MM.1S (cell line): ENCODE data around the gene FOXD4L1.
"Not testable (repeated sequence)": the region's sequence is repeated elsewhere in the genome, so short reads cannot be mapped to it uniquely, and the experiment has no call there.

Experiments used
- DNase-seq: peaks from one replicate; pipeline ENCODE4 v3.0.0-alpha.2; 2015
- H2AFZ ChIP-seq: fragments of 300-600 bp; sonication (generic); 2 replicates; pipeline ENCODE4 v1.6.0; 2016; ENCODE audit warnings: antibody characterized with exemption, low read length
- H3F3A ChIP-seq: fragments of 300-600 bp; sonication (generic); 2 replicates; pipeline ENCODE4 v1.6.1; 2016; ENCODE audit warnings: mild to moderate bottlenecking, antibody characterized with exemption, low read length, moderate library complexity, mixed read lengths; ENCODE audit not compliant: insufficient read depth
- H3K27ac ChIP-seq: fragments of 300-600 bp; sonication (generic); 2 replicates; pipeline ENCODE4 v1.5.1; 2016; ENCODE audit warnings: mild to moderate bottlenecking, low read length
- H3K27me3 ChIP-seq: fragments of 300-600 bp; sonication (generic); replicated peaks from 2 replicates; pipeline ENCODE4 v1.6.0; 2016; ENCODE audit warnings: low read length; ENCODE audit not compliant: insufficient read depth
- H3K36me3 ChIP-seq: fragments of 300-600 bp; sonication (generic); replicated peaks from 2 replicates; pipeline ENCODE4 v1.6.1; 2016; ENCODE audit warnings: mild to moderate bottlenecking, low read length, mixed read lengths; ENCODE audit not compliant: insufficient read depth
- H3K4me1 ChIP-seq: fragments of 300-600 bp; sonication (generic); 2 replicates; pipeline ENCODE4 v1.6.1; 2016; ENCODE audit warnings: low read length, mixed read lengths
- H3K4me2 ChIP-seq: fragments of 300-600 bp; sonication (generic); 2 replicates; pipeline ENCODE4 v1.6.0; 2016; ENCODE audit warnings: low read depth, low read length
- H3K4me3 ChIP-seq: fragments of 300-600 bp; sonication (generic); 2 replicates; pipeline ENCODE4 v1.5.1; 2016; ENCODE audit warnings: low read length, mixed read lengths
- H3K79me2 ChIP-seq: fragments of 300-600 bp; sonication (generic); 2 replicates; pipeline ENCODE4 v1.6.1; 2016; ENCODE audit warnings: mixed run types, low read length, mixed read lengths
- H3K9ac ChIP-seq: fragments of 300-600 bp; sonication (generic); 2 replicates; pipeline ENCODE4 v1.6.1; 2016; ENCODE audit warnings: low read length, mixed read lengths
- H3K9me2 ChIP-seq: fragments of 300-600 bp; sonication (generic); replicated peaks from 2 replicates; pipeline ENCODE4 v1.6.1; 2016; ENCODE audit warnings: mild to moderate bottlenecking, low read length, mixed read lengths; ENCODE audit not compliant: insufficient read depth
- H3K9me3 ChIP-seq: fragments of 300-600 bp; sonication (generic); replicated peaks from 2 replicates; pipeline ENCODE4 v1.6.1; 2016; ENCODE audit warnings: mild to moderate bottlenecking, low read length, mixed read lengths; ENCODE audit not compliant: insufficient read depth
- H4K20me1 ChIP-seq: fragments of 300-600 bp; sonication (generic); 2 replicates; pipeline ENCODE4 v1.6.1; 2016; ENCODE audit warnings: mild to moderate bottlenecking, low read length, moderate library complexity, mixed read lengths; ENCODE audit not compliant: insufficient read depth

The FOXD4L1 gene

GRCh38 chr2:113498365-113498764 is at the start of gene FOXD4L1:
Gene FOXD4L1 (plus strand): TSS chr2:113498665. CDS start chr2:113499257, 592 bp downstream.
- not testable (repeated sequence) for H3K4me1 ChIP-seq, H3K9me3 ChIP-seq, H3K36me3 ChIP-seq, H2AFZ ChIP-seq, H3K4me2 ChIP-seq, H3K27me3 ChIP-seq, DNase-seq, H3F3A ChIP-seq, H3K9ac ChIP-seq, H3K27ac ChIP-seq, H3K4me3 ChIP-seq, H3K9me2 ChIP-seq, H3K79me2 ChIP-seq, H4K20me1 ChIP-seq

- not testable (repeated sequence) for H3K4me2 ChIP-seq, H2AFZ ChIP-seq, H3K36me3 ChIP-seq, H3K4me1 ChIP-seq, H3K27me3 ChIP-seq, H3F3A ChIP-seq, H3K9me3 ChIP-seq, H4K20me1 ChIP-seq, H3K27ac ChIP-seq, H3K79me2 ChIP-seq, DNase-seq, H3K4me3 ChIP-seq, H3K9ac ChIP-seq, H3K9me2 ChIP-seq
Observed at GRCh38 chr2:113465770-113466169, 32.7 kb upstream of the FOXD4L1 start.

GRCh38 chr2:113476688-113477368 is 21.6 kb upstream of the FOXD4L1 start:
- H3K9ac ChIP-seq, DNase-seq, H3K27ac ChIP-seq, H3K4me3 ChIP-seq, H4K20me1 ChIP-seq, H3K36me3 ChIP-seq, H3K4me2 ChIP-seq, H2AFZ ChIP-seq, H3K79me2 ChIP-seq, H3K4me1 ChIP-seq, H3F3A ChIP-seq, H3K9me2 ChIP-seq, H3K9me3 ChIP-seq, H3K27me3 ChIP-seq: not testable (repeated sequence)

GRCh38 chr2:113496527-113496926 is 1.9 kb upstream of the FOXD4L1 start:
- H3K9ac ChIP-seq, H3K4me2 ChIP-seq, H3K27ac ChIP-seq, H3F3A ChIP-seq, H3K4me3 ChIP-seq, H2AFZ ChIP-seq, H3K27me3 ChIP-seq, H3K79me2 ChIP-seq, H3K36me3 ChIP-seq, DNase-seq, H3K9me2 ChIP-seq, H3K9me3 ChIP-seq, H4K20me1 ChIP-seq, H3K4me1 ChIP-seq: not testable (repeated sequence)

GRCh38 chr2:113499019-113499885 is 787 bp downstream of the FOXD4L1 start:
- not testable (repeated sequence) for H3K27me3 ChIP-seq, H3F3A ChIP-seq, H2AFZ ChIP-seq, H3K9ac ChIP-seq, H3K27ac ChIP-seq, DNase-seq, H3K4me3 ChIP-seq, H3K36me3 ChIP-seq, H3K9me2 ChIP-seq, H3K79me2 ChIP-seq, H4K20me1 ChIP-seq, H3K4me2 ChIP-seq, H3K4me1 ChIP-seq, H3K9me3 ChIP-seq

GRCh38 chr2:113499886-113500722 is 1.6 kb downstream of the FOXD4L1 start:
- not testable (repeated sequence) for H3K79me2 ChIP-seq, H3K4me2 ChIP-seq, H3K27ac ChIP-seq, H3K9ac ChIP-seq, H2AFZ ChIP-seq, H3K9me2 ChIP-seq, H3K36me3 ChIP-seq, H3K27me3 ChIP-seq, DNase-seq, H4K20me1 ChIP-seq, H3K4me1 ChIP-seq, H3F3A ChIP-seq, H3K4me3 ChIP-seq, H3K9me3 ChIP-seq

- H3K27me3 ChIP-seq, DNase-seq: not testable (repeated sequence)
Observed at GRCh38 chr2:113500723-113501038, 2.2 kb downstream of the FOXD4L1 start.

More at GRCh38 chr2:113500723-113501038, 2.2 kb downstream of the FOXD4L1 start:
- H3K4me2 ChIP-seq, H3F3A ChIP-seq, H3K36me3 ChIP-seq, H3K9ac ChIP-seq, H3K79me2 ChIP-seq, H3K9me3 ChIP-seq, H3K9me2 ChIP-seq, H4K20me1 ChIP-seq, H3K27ac ChIP-seq, H3K4me3 ChIP-seq, H3K4me1 ChIP-seq, H2AFZ ChIP-seq: not testable (repeated sequence)
